ENCODE results near the gene ABCG1.
A peak's percentile ranks its signal among the peaks of the same experiment; 100 is the strongest.

ABCG1 gene

GRCh38 chr21:42255825-42256224, 36.9 kb downstream of the ABCG1 start:
- ATAC-seq = no peak
- TF ChIP-seq TOX (CRISPR knock-in tag; IDR thresholded peaks at IDR 0.05; ENCODE audit: borderline replicate concordance) (no peak), ZFP30 (CRISPR knock-in tag; IDR thresholded peaks at IDR 0.05) (no peak), ISL1 (CRISPR knock-in tag; IDR thresholded peaks at IDR 0.05) (no peak), PPARA (CRISPR knock-in tag; IDR thresholded peaks at IDR 0.05; ENCODE audit: borderline replicate concordance) (no peak)

GRCh38 chr21:42256316-42256715, 37.4 kb downstream of the ABCG1 start:
- TF ChIP-seq OSR1 (CRISPR knock-in tag; IDR thresholded peaks at IDR 0.05) (no peak), ZC3H10 (CRISPR knock-in tag; IDR thresholded peaks at IDR 0.05) (no peak), GLIS3 (CRISPR knock-in tag; IDR thresholded peaks at IDR 0.05) (no peak), ARNTL (CRISPR knock-in tag; IDR thresholded peaks at IDR 0.05; ENCODE audit: borderline replicate concordance, low read depth) (no peak), TOX (CRISPR knock-in tag; IDR thresholded peaks at IDR 0.05; ENCODE audit: borderline replicate concordance) (no peak), BACH2 (CRISPR knock-in tag; IDR thresholded peaks at IDR 0.05; ENCODE audit: borderline replicate concordance) (no peak), SNAI2 (CRISPR knock-in tag; IDR thresholded peaks at IDR 0.05) (no peak)
- ATAC-seq = no peak

- no peak for ATAC-seq
- TF ChIP-seq TOX (CRISPR knock-in tag; IDR thresholded peaks at IDR 0.05; ENCODE audit: borderline replicate concordance) = no peak
- TF ChIP-seq OSR1 (CRISPR knock-in tag; IDR thresholded peaks at IDR 0.05) = no peak
- TF ChIP-seq PATZ1 (CRISPR knock-in tag; IDR thresholded peaks at IDR 0.05; ENCODE audit: borderline replicate concordance) = no peak
These were observed 38.3 kb downstream of the ABCG1 start for GRCh38 chr21:42257091-42257765.

- TF ChIP-seq ZNF565 (CRISPR knock-in tag; conservative IDR thresholded peaks at IDR 0.05; ENCODE audit: low read depth) = no peak
- no peak for TF ChIP-seq TSHZ2 (CRISPR knock-in tag; IDR thresholded peaks at IDR 0.05)
- TF ChIP-seq ISL1 (CRISPR knock-in tag; IDR thresholded peaks at IDR 0.05) = no peak
- no peak for TF ChIP-seq TOX (CRISPR knock-in tag; IDR thresholded peaks at IDR 0.05; ENCODE audit: borderline replicate concordance)
- no peak for TF ChIP-seq ZNF70 (CRISPR knock-in tag; IDR thresholded peaks at IDR 0.05)
- TF ChIP-seq GLIS3 (CRISPR knock-in tag; IDR thresholded peaks at IDR 0.05) = no peak
- TF ChIP-seq ZNF8 (CRISPR knock-in tag; IDR thresholded peaks at IDR 0.05) = no peak
- no peak for TF ChIP-seq ZFP3 (CRISPR knock-in tag; IDR thresholded peaks at IDR 0.05)
- no peak for TF ChIP-seq TCF4 (CRISPR knock-in tag; IDR thresholded peaks at IDR 0.05; ENCODE audit: borderline replicate concordance)
- TF ChIP-seq POU6F1 (CRISPR knock-in tag; IDR thresholded peaks at IDR 0.05; ENCODE audit: borderline replicate concordance, low read depth) = no peak
- no peak for TF ChIP-seq PPARA (CRISPR knock-in tag; IDR thresholded peaks at IDR 0.05; ENCODE audit: borderline replicate concordance)
- no peak for TF ChIP-seq RARB (CRISPR knock-in tag; IDR thresholded peaks at IDR 0.05)
- no peak for TF ChIP-seq ARNTL (CRISPR knock-in tag; IDR thresholded peaks at IDR 0.05; ENCODE audit: borderline replicate concordance, low read depth)
- TF ChIP-seq PATZ1 (CRISPR knock-in tag; IDR thresholded peaks at IDR 0.05; ENCODE audit: borderline replicate concordance) = no peak
- peak; percentile 73 for ATAC-seq
These were observed 39.4 kb downstream of the ABCG1 start for GRCh38 chr21:42258150-42258884.

Measured in SK-N-SH treated with all-trans-retinoic acid at 6 μM for 48 hours (cell line).